Transverse colon (tissue), 4 donors: ENCODE measurements around the gene TMEM45A. TPM values are rescaled to one million over a fixed set of nuclear protein-coding genes. Genes with fewer than 3 reads are reported as not detected.
"Not testable (repeated sequence)": the region's sequence is repeated elsewhere in the genome, so short reads cannot be mapped to it uniquely, and the experiment has no call there.

ENCODE experiments used
- DNase-seq: peaks from one replicate; pipeline ENCODE4 v3.0.0-alpha.2; 2019
- H3K27ac ChIP-seq, 4 donors: fragments of 200-600 bp; sonication (generic); 2 replicates each; pipeline ENCODE4 v1.5.1; 2016 to 2018; ENCODE audit warnings: inconsistent platforms in 4 of 4
- H3K27me3 ChIP-seq: fragments of 200-600 bp; sonication (generic); 2 replicates; pipeline ENCODE4 v1.5.1; 2017; ENCODE audit warnings: inconsistent platforms
- H3K36me3 ChIP-seq, 4 donors: fragments of 200-600 bp; sonication (generic); 2 replicates each; pipeline ENCODE4 v1.5.1; 2017 to 2019; ENCODE audit warnings: inconsistent platforms in 4 of 4
- H3K4me1 ChIP-seq, 4 donors: fragments of 200-600 bp; sonication (generic); 2 replicates each; pipeline ENCODE4 v1.5.1; 2017 to 2020; ENCODE audit warnings: inconsistent platforms in 4 of 4
- H3K4me3 ChIP-seq, 4 donors: fragments of 200-600 bp; sonication (generic); 1 replicate in 1 of 4; 2 replicates in 3 of 4; pipeline versions ENCODE4 v1.5.1 to v1.6.1; 2017 to 2019; ENCODE audit warnings: inconsistent platforms in 4 of 4
- H3K9me3 ChIP-seq, 2 donors: fragments of 200-600 bp; sonication (generic); 2 replicates each; pipeline ENCODE4 v1.5.1; 2017 to 2019; ENCODE audit warnings: inconsistent platforms in 2 of 2
- CTCF ChIP-seq, 5 experiments: fragments of 200-600 bp in 3 of 5; fragments of 450-650 bp in 2 of 5; sonication (generic) in 3 of 5; IDR thresholded peaks; 1 replicate in 2 of 5; 2 replicates in 3 of 5; pipeline ENCODE4 v1.5.1; 2016 to 2017; ENCODE audit warnings: antibody characterized with exemption in 5 of 5, inconsistent platforms in 3 of 5, mild to moderate bottlenecking in 2 of 5, moderate library complexity in 1 of 5
- EP300 ChIP-seq: sonication (generic); formaldehyde crosslinking; IDR thresholded peaks from one replicate; pipeline ENCODE4 v1.6.1; 2017; ENCODE audit warnings: antibody characterized with exemption, low read depth
- POLR2A ChIP-seq: fragments of 450-650 bp; IDR thresholded peaks from one replicate; pipeline ENCODE4 v1.6.1; 2016; ENCODE audit warnings: antibody characterized with exemption, mild to moderate bottlenecking, moderate library complexity
- POLR2AphosphoS5 ChIP-seq, 3 donors: sonication (generic); formaldehyde crosslinking; IDR thresholded peaks; one replicate each; pipeline ENCODE4 v1.6.1; 2016; ENCODE audit warnings: antibody characterized with exemption in 3 of 3
- WGBS, 2 donors: methylation state at CpG; one replicate each; pipeline ENCODE4 v1.1.5; 2018; ENCODE audit warnings: low coverage in 1 of 2; 5-methylcytosine and 5-hydroxymethylcytosine counted together
- in situ Hi-C, 4 donors: fragments of 200-750 bp; cut with MboI; loops; one replicate each; pipeline versions ENCODE4 v1.15.0 to v1.15.1; 2017; ENCODE audit warnings: low sequenced_read_pairs in 3 of 4, low pct_ligation_motif_present in 1 of 4, low pct_unique_long_range_greater_than_20kb in 1 of 4
- intact Hi-C: fragments of 100-400 bp; cut with DNase I; formaldehyde crosslinking; loops from one replicate; pipeline ENCODE4 v1.15.1; 2023; ENCODE audit warnings: low total_unique reads
- total RNA-seq, 4 donors: library from RNA; depleted of rRNA; stranded (reverse); fragments of >200 nt; gene quantifications; one replicate each; pipeline ENCODE4 v1.1.0, GENCODE V29; 2016

The TMEM45A gene, protein sequence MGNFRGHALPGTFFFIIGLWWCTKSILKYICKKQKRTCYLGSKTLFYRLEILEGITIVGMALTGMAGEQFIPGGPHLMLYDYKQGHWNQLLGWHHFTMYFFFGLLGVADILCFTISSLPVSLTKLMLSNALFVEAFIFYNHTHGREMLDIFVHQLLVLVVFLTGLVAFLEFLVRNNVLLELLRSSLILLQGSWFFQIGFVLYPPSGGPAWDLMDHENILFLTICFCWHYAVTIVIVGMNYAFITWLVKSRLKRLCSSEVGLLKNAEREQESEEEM
- total RNA-seq: 1 to 10 TPM in 3 of 4 donors, under 1 TPM in 1; 0.60 to 4.1 (median 1.5) TPM

- intact Hi-C loops (no loop called here), in situ Hi-C loops (no loop called here)
- Histone ChIP-seq H3K4me3 (peak within 1 kb of the TSS; percentile 28 to 54 (median 42)), H3K27ac (peak within 1 kb of the TSS; percentile 73 to 84 (median 78)), H3K36me3 (no peaks in the 10 kb centered on the region), H3K9me3 (no peaks in the 10 kb centered on the region), H3K27me3 (no peaks in the 10 kb centered on the region), H3K4me1 (peaks cover 0 to 3% (median 0%) of the 10 kb centered on the region in 4 donors)
- WGBS, 2 donors: 0 to 2% methylated on average over 4 to 48 of the region's 56 CpGs
- peak; percentile 95 for DNase-seq
- TF ChIP-seq POLR2A (peak; percentile 47), CTCF (IDR thresholded peaks at IDR 0.05) (no peak), POLR2AphosphoS5 (IDR thresholded peaks at IDR 0.05) (peak; percentile 64 to 76 (median 75)), EP300 (no peak)
Measured at GRCh38 chr3:100492059-100493006, at the start of gene TMEM45A. TSS of gene TMEM45A (plus strand) at chr3:100492619. CDS start at chr3:100555212, 62,593 bp downstream.

DNA sequence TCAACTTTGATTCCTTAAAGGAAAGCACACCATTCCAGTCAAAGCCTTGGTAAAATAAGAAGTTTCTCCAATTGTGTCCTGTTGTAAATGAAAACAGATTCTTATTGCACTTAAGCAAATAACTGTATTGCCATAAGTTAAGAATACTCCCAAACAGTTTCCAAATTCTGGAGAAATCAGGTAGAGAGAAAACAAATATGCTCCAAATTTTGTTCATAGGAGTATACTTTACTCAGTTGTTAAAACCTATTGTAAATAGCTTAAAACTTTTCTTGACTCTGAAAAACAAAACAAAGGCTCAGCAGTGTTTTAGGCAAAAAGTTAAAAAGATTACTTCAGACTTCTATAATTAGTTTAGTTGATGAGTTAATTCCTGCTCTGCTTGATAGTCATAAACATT is 48.7 kb upstream of the TMEM45A start:
- no peak for DNase-seq
- in situ Hi-C loops (no loop called here), intact Hi-C loops (no loop called here)
- Histone ChIP-seq H3K4me3 (no peak overlapping the region), H3K9me3 (no peaks in the 10 kb centered on the region), H3K36me3 (no peaks in the 10 kb centered on the region), H3K4me1 (no peaks in the 10 kb centered on the region), H3K27me3 (no peaks in the 10 kb centered on the region), H3K27ac (no peak overlapping the region)
- no peak for TF ChIP-seq EP300
- no peak for TF ChIP-seq CTCF (IDR thresholded peaks at IDR 0.05)
- no peak for TF ChIP-seq POLR2A
- TF ChIP-seq POLR2AphosphoS5 (IDR thresholded peaks at IDR 0.05): no peak

DNA sequence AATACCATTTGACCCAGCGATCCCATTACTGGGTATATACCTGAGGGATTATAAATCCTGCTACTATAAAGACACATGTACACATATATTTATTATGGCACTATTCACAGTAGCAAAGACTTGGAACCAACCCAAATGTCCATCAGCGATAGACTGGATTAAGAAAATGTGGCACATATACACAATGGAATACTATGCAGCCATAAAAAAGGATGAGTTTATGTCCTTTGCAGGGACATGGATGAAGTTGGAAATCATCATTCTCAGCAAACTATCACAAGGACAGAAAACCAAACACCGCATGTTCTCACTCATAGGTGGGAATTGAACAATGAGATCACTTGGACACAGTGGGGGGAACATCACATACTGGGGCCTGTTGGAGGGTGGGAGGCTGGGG is 45.4 kb upstream of the TMEM45A start:
- H3K27ac ChIP-seq, in situ Hi-C loops, H3K4me3 ChIP-seq, H3K36me3 ChIP-seq, intact Hi-C loops, DNase-seq, H3K9me3 ChIP-seq, H3K27me3 ChIP-seq, H3K4me1 ChIP-seq: not testable (repeated sequence)
- 80 to 98% methylated on average over 1 to 3 of the region's 3 CpGs for WGBS, 2 donors

- 79 to 86% methylated on average over 1 of the region's 1 CpG for WGBS, 2 donors
- Histone ChIP-seq H3K4me1 (no peaks in the 10 kb centered on the region), H3K9me3 (no peaks in the 10 kb centered on the region), H3K27me3 (no peaks in the 10 kb centered on the region), H3K36me3 (no peaks in the 10 kb centered on the region), H3K4me3 (no peak overlapping the region), H3K27ac (no peak overlapping the region)
- intact Hi-C loops (no loop called here), in situ Hi-C loops (no loop called here)
- no peak for TF ChIP-seq CTCF (IDR thresholded peaks at IDR 0.05)
- no peak for TF ChIP-seq POLR2AphosphoS5 (IDR thresholded peaks at IDR 0.05)
- no peak for DNase-seq
Measured at GRCh38 chr3:100448079-100448478, 44.3 kb upstream of the TMEM45A start.
